Measurements from ENCODE around the gene NCAM2.

DNA sequence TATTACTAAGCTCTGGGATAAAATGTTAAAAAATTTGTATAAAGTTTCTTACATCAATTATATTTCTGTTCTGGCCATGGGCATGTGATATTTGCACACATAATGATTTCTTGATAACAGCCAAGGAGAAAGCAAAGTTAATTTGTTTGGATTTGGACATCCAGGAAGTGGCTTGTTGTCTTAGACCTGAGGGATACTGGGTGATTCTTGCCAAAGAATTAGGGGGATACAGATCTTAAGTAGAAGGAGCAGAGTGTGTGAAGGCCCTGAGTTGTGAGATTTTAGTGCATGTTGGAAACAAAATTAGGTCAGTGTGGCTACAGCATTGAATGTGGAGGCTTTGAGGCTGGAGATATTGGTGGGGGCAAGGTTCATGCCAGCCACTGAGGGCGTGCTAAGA is 65.6 kb downstream of the NCAM2 start:
- TF ChIP-seq, protein P1, sequence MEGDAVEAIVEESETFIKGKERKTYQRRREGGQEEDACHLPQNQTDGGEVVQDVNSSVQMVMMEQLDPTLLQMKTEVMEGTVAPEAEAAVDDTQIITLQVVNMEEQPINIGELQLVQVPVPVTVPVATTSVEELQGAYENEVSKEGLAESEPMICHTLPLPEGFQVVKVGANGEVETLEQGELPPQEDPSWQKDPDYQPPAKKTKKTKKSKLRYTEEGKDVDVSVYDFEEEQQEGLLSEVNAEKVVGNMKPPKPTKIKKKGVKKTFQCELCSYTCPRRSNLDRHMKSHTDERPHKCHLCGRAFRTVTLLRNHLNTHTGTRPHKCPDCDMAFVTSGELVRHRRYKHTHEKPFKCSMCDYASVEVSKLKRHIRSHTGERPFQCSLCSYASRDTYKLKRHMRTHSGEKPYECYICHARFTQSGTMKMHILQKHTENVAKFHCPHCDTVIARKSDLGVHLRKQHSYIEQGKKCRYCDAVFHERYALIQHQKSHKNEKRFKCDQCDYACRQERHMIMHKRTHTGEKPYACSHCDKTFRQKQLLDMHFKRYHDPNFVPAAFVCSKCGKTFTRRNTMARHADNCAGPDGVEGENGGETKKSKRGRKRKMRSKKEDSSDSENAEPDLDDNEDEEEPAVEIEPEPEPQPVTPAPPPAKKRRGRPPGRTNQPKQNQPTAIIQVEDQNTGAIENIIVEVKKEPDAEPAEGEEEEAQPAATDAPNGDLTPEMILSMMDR (IDR thresholded peaks at IDR 0.05): no peak
- TF ChIP-seq POLR2A (IDR thresholded peaks at IDR 0.05; ENCODE audit: low read depth) (no peak), EP300 (IDR thresholded peaks at IDR 0.05) (no peak), POLR2AphosphoS5 (IDR thresholded peaks at IDR 0.05) (no peak)

Data from esophagus muscularis mucosa (tissue), 4 donors.